B cell (primary cell): ENCODE data around the gene NR1H2. TPM values are rescaled to one million over a fixed set of nuclear protein-coding genes. Genes with fewer than 3 reads are reported as not detected.

Source experiments
- ATAC-seq: fragments of 200-7000 bp; cut with Tn5 transposase; one replicate; pipeline ENCODE4 v1.10.0; 2021; ENCODE audit warnings: low read depth, mild to moderate bottlenecking, moderate number of reproducible peaks, moderate library complexity
- CTCF ChIA-PET: fragments of 350-600 bp; sonication (Branson Sonifier 250); formaldehyde crosslinking; loops from one replicate; lab custom pipeline; 2021; ENCODE audit warnings: antibody characterized with exemption, inconsistent platforms; lab: Charles Lee
- POLR2A ChIA-PET: fragments of 350-600 bp; sonication (Branson Sonifier 250); formaldehyde crosslinking; loops from one replicate; lab custom pipeline; 2021; ENCODE audit warnings: antibody characterized with exemption; lab: Charles Lee
- DNase-seq: peaks from one replicate; pipeline ENCODE4 v3.0.0; 2013
- H2AFZ ChIP-seq: 2 replicates; pipeline ENCODE4 v1.6.1; 2012; ENCODE audit warnings: mild to moderate bottlenecking, low read depth, low read length; ENCODE audit not compliant: insufficient read depth, poor library complexity, severe bottlenecking
- H3K27ac ChIP-seq, 2 donors: 1 replicate in 1 of 2; 2 replicates in 1 of 2; pipeline ENCODE4 v1.5.1; 2012 to 2013; ENCODE audit warnings: low read length in 2 of 2, mild to moderate bottlenecking in 2 of 2, moderate library complexity in 1 of 2
- H3K27me3 ChIP-seq, 4 experiments: fragments of 200-600 bp in 1 of 4; sonication (generic) in 1 of 4; replicated peaks in 1 of 4; 1 replicate in 2 of 4; 2 replicates in 2 of 4; pipeline versions ENCODE4 v1.6.1 to v1.7.0; 2013 to 2016; ENCODE audit warnings: low read length in 3 of 4, mild to moderate bottlenecking in 2 of 4, mixed read lengths in 1 of 4, moderate library complexity in 1 of 4; ENCODE audit not compliant: insufficient read depth in 4 of 4, control insufficient read depth in 3 of 4; ENCODE audit errors: control extremely low read depth in 1 of 4
- H3K36me3 ChIP-seq, 2 experiments: replicated peaks in 1 of 2; 1 replicate in 1 of 2; 2 replicates in 1 of 2; pipeline versions ENCODE4 v1.6.1 to v1.7.1; 2013; ENCODE audit warnings: low read length in 1 of 2; ENCODE audit not compliant: insufficient read depth in 2 of 2, control insufficient read depth in 1 of 2; ENCODE audit errors: control extremely low read depth in 1 of 2, extremely low read depth in 1 of 2
- H3K4me1 ChIP-seq, 2 donors: fragments of 200-600 bp in 1 of 2; sonication (generic) in 1 of 2; 1 replicate in 1 of 2; 2 replicates in 1 of 2; pipeline versions ENCODE4 v1.5.1 to v1.6.1; 2013 to 2017; ENCODE audit warnings: low read length in 2 of 2; ENCODE audit not compliant: control insufficient read depth in 2 of 2, insufficient read depth in 2 of 2
- H3K4me2 ChIP-seq: replicated peaks from 2 replicates; pipeline ENCODE3; 2012; ENCODE audit warnings: mild to moderate bottlenecking, low read depth, low read length; ENCODE audit not compliant: poor library complexity, severe bottlenecking
- H3K4me3 ChIP-seq, 5 experiments: fragments of 200-600 bp in 1 of 5; sonication (generic) in 1 of 5; 1 replicate in 3 of 5; 2 replicates in 2 of 5; pipeline versions ENCODE4 v1.5.1 to v1.7.0; 2011 to 2016; ENCODE audit warnings: low read length in 4 of 5, mild to moderate bottlenecking in 4 of 5, low read depth in 2 of 5, control low read depth in 1 of 5, moderate library complexity in 1 of 5; ENCODE audit not compliant: insufficient read depth in 1 of 5; ENCODE audit errors: control extremely low read depth in 1 of 5, extremely low read depth in 1 of 5
- H3K79me2 ChIP-seq: fragments of 200-600 bp; sonication (generic); one replicate; pipeline ENCODE4 v1.6.0; 2016; ENCODE audit warnings: low read length; ENCODE audit not compliant: control insufficient read depth, insufficient read depth
- H3K9ac ChIP-seq: fragments of 200-600 bp; sonication (generic); 2 replicates; pipeline ENCODE4 v1.6.1; 2017; ENCODE audit warnings: mild to moderate bottlenecking, low read length, moderate library complexity
- H3K9me3 ChIP-seq, 3 donors: one replicate each; pipeline versions ENCODE4 v1.6.1 to v1.7.1; 2013; ENCODE audit warnings: low read length in 2 of 3; ENCODE audit not compliant: control insufficient read depth in 2 of 3, insufficient read depth in 1 of 3; ENCODE audit errors: control extremely low read depth in 1 of 3
- H4K20me1 ChIP-seq: 2 replicates; pipeline ENCODE4 v1.6.0; 2012; ENCODE audit warnings: mild to moderate bottlenecking, low read length; ENCODE audit not compliant: insufficient read depth, control insufficient read depth, poor library complexity, severe bottlenecking
- H3K27ac Mint-ChIP-seq: one replicate; pipeline ENCODE4 v1.8.0; 2021; ENCODE audit warnings: mixed read lengths
- H3K27me3 Mint-ChIP-seq: one replicate; pipeline ENCODE4 v1.8.0; 2021; ENCODE audit warnings: mixed read lengths
- H3K4me1 Mint-ChIP-seq: one replicate; pipeline ENCODE4 v1.8.0; 2021; ENCODE audit warnings: mixed read lengths
- H3K4me3 Mint-ChIP-seq: one replicate; pipeline ENCODE4 v1.8.0; 2021; ENCODE audit warnings: mixed read lengths
- H3K9me3 Mint-ChIP-seq: one replicate; pipeline ENCODE4 v1.8.0; 2022; ENCODE audit warnings: mixed read lengths; ENCODE audit not compliant: insufficient read depth
- CTCF ChIP-seq: fragments of 200-600 bp; IDR thresholded peaks from one replicate; pipeline ENCODE4 v1.8.0; 2022; ENCODE audit warnings: antibody characterized with exemption, mild to moderate bottlenecking
- EZH2 ChIP-seq: IDR thresholded peaks from 2 replicates; pipeline ENCODE4 v1.6.1; 2012; ENCODE audit warnings: borderline replicate concordance, low read depth, mild to moderate bottlenecking, moderate library complexity, low read length; ENCODE audit not compliant: insufficient read depth, poor library complexity, severe bottlenecking
- WGBS: methylation state at CpG from one replicate; pipeline ENCODE4 v1.1.5; 2013; ENCODE audit warnings: missing lambda C conversion rate; ENCODE audit not compliant: insufficient coverage; 5-methylcytosine and 5-hydroxymethylcytosine counted together
- intact Hi-C: fragments of 100-400 bp; cut with micrococcal nuclease; formaldehyde crosslinking; loops from one replicate; pipeline ENCODE4 v1.10.0; 2022
- polyA plus RNA-seq: library from polyadenylated mRNA; depleted of rRNA; stranded (reverse); fragments of >200 nt; gene quantifications from 2 replicates; pipeline ENCODE4 v1.2.3, GENCODE V29; 2012
- total RNA-seq, 2 donors: library from RNA; stranded (reverse); fragments of 120-200 nt in 1 of 2; gene quantifications; 1 replicate in 1 of 2; 2 replicates in 1 of 2; pipeline versions ENCODE4 v1.2.3 to v1.2.4, GENCODE V29; 2013 to 2022

The NR1H2 gene
- total and polyA plus RNA-seq, 2 donors (not counting 1 experiment from before 2014, with no cell fraction given): 116 to 164 TPM

- DNase-seq (peak; percentile 90), ATAC-seq (peak; percentile 34)
- 33% methylated on average over 46 of the region's 54 CpGs for WGBS
- Mint-ChIP-seq H3K9me3 (no peaks in the 10 kb centered on the region), H3K27ac (peak overlapping the region; percentile 98), H3K4me3 (peak overlapping the region; percentile 94), H3K27me3 (no peaks in the 10 kb centered on the region), H3K4me1 (peaks cover 47% of the 10 kb centered on the region)
- peaks cover 0 to 6% (median 0%) of the 10 kb centered on the region in 3 donors for H3K9me3 ChIP-seq
- H3K27ac ChIP-seq: peak overlapping the region; percentile 95 to 99
- H3K27me3 ChIP-seq: no peaks in the 10 kb centered on the region
- H3K79me2 ChIP-seq: peaks cover 17% of the 10 kb centered on the region
- H2AFZ ChIP-seq: peak overlapping the region; percentile 87
- H3K4me1 ChIP-seq: peaks cover 16 to 42% of the 10 kb centered on the region in 2 donors
- peak overlapping the region; percentile 99 for H3K9ac ChIP-seq
- ChIA-PET CTCF (interaction anchor here (1.0 to 6.6 kb wide), 11 partner anchors 9 to 420 kb away, joined by 4 to 76 read pairs (median 21); partner anchors contain the start of genes KCNC3 and NAPSA), POLR2A (interaction anchor here (0.6 to 2.8 kb wide), 8 partner anchors 11 to 152 kb away, joined by 3 to 33 read pairs (median 14); partner anchors contain the start of genes JOSD2 and KCNC3)
- H3K36me3 ChIP-seq: no peaks in the 10 kb centered on the region
- TF ChIP-seq CTCF: no peak
- H4K20me1 ChIP-seq: no peaks in the 10 kb centered on the region
- intact Hi-C loops: loop anchor here (5.0 kb wide), 2 partner anchors 74 to 539 kb away; partner anchors contain the start of gene MYBPC2
- H3K4me2 ChIP-seq: peak overlapping the region; percentile 99
- peak overlapping the region; percentile 5 to 99 (median 68) for H3K4me3 ChIP-seq
These were observed 17.6 kb upstream of the NR1H2 start for GRCh38 chr19:50358483-50359327.

- TF ChIP-seq EZH2: no peak
- no peak for TF ChIP-seq CTCF
- H3K27me3 Mint-ChIP-seq: no peaks in the 10 kb centered on the region
These were observed 16.9 kb upstream of the NR1H2 start for GRCh38 chr19:50359328-50359818.

More at GRCh38 chr19:50359328-50359818, 16.9 kb upstream of the NR1H2 start:
- Mint-ChIP-seq H3K4me3 (peak overlapping the region; percentile 94), H3K9me3 (no peaks in the 10 kb centered on the region), H3K4me1 (peaks cover 49% of the 10 kb centered on the region), H3K27ac (peak overlapping the region; percentile 98)
- no peak overlapping the region for H3K27ac ChIP-seq
- peaks cover 19 to 47% of the 10 kb centered on the region in 2 donors for H3K4me1 ChIP-seq
- peaks cover 17% of the 10 kb centered on the region for H3K79me2 ChIP-seq
- no peak for DNase-seq
- ChIA-PET CTCF (interaction anchor here (1.0 to 6.6 kb wide), 4 partner anchors 25 to 197 kb away, joined by 4 to 76 read pairs (median 16); no protein-coding TSS in a partner anchor), POLR2A (interaction anchor here (0.8 to 2.8 kb wide), 3 partner anchors 26 to 152 kb away, joined by 3 to 33 read pairs (median 10); partner anchors contain the start of gene JOSD2)
- WGBS: 94% methylated on average over 6 of the region's 11 CpGs
- H3K4me2 ChIP-seq: peak overlapping the region; percentile 99
- ATAC-seq: no peak
- no peak overlapping the region for H3K4me3 ChIP-seq
- H4K20me1 ChIP-seq: no peaks in the 10 kb centered on the region
- H2AFZ ChIP-seq: no peak overlapping the region
- intact Hi-C loops: loop anchor here (5.0 kb wide), 2 partner anchors 73 to 538 kb away; partner anchors contain the start of gene MYBPC2
- no peak overlapping the region for H3K9ac ChIP-seq
- H3K27me3 ChIP-seq: no peaks in the 10 kb centered on the region
- H3K36me3 ChIP-seq: no peaks in the 10 kb centered on the region
- H3K9me3 ChIP-seq: peaks cover 0 to 6% (median 0%) of the 10 kb centered on the region in 3 donors
